ENCODE measurements around the gene FAM193A. TPM values are rescaled to one million over a fixed set of nuclear protein-coding genes. Genes with fewer than 3 reads are reported as not detected.
"Not testable (repeated sequence)": the region's sequence is repeated elsewhere in the genome, so short reads cannot be mapped to it uniquely, and the experiment has no call there.

Gene FAM193A
- total RNA-seq, 6 experiments from 2014 or later: 8.5 to 12.3 (median 9.7) TPM

DNA sequence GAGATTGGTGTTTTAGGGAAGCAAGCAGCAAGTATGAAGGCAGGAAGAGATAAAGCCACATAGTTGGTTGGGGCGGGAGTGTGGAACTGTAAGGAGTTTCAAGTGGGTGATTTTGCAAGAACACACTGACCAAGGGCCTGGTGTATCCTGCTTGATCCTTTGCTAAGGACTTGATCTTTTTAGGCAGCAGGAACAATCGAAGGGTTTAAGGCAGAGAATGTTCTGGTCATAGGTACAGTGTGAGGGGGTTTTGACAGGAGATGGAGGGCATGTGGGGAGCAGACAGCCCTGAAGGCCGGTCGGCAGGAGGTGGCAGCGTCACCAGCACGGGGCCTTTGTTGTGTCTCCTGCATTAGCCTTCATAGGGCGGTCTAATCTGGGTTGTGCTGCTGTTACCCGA lies 54.7 kb downstream of the FAM193A start:
- Histone ChIP-seq H3K27me3 (no peaks in the 10 kb centered on the region), H3K27ac (no peak overlapping the region), H3K4me1 (no peaks in the 10 kb centered on the region)

DNA sequence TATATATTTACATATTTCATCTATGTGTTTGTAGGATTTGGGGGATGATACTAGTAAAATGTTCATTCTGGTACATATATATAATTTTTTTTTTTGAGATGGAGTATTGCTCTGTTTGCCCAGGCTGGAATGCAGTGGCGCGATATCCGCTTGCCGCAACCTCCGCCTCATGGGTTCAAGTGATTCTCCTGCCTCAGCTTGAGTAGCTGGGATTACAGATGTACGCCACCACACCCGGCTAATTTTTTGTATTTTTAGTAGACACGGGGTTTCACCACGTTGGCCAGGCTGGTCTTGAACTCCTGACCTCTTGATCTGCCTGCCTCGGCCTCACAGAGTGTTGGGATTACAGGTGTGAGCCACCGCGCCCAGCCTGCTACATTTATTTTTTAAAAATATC lies 55.6 kb downstream of the FAM193A start:
- H3K27ac ChIP-seq; H3K36me3 ChIP-seq; H3K4me3 ChIP-seq; H3K9me3 ChIP-seq; H3K4me1 ChIP-seq; DNase-seq; intact Hi-C loops (cut with DNase I); H3K27me3 ChIP-seq; ATAC-seq: not testable (repeated sequence)
- WGBS (ENCODE audit: insufficient coverage, low coverage, low lambda C conversion rate, missing lambda C conversion rate): 86% methylated on average over 12 of the region's 12 CpGs

More for the DNA sequence above, 54.7 kb downstream of the FAM193A start:
- intact Hi-C loops (cut with DNase I): no loop called here
- Histone ChIP-seq H3K9me3 (no peaks in the 10 kb centered on the region), H3K4me3 (no peak overlapping the region), H3K36me3 (peaks cover 0 to 2% (median 0%) of the 10 kb centered on the region in 4 donors)
- DNase-seq: no peak
- peak; percentile 41 to 65 (median 48) for ATAC-seq
- WGBS (ENCODE audit: insufficient coverage, low coverage, low lambda C conversion rate, missing lambda C conversion rate): 57% methylated on average over 4 of the region's 8 CpGs
- TF ChIP-seq, protein P1, sequence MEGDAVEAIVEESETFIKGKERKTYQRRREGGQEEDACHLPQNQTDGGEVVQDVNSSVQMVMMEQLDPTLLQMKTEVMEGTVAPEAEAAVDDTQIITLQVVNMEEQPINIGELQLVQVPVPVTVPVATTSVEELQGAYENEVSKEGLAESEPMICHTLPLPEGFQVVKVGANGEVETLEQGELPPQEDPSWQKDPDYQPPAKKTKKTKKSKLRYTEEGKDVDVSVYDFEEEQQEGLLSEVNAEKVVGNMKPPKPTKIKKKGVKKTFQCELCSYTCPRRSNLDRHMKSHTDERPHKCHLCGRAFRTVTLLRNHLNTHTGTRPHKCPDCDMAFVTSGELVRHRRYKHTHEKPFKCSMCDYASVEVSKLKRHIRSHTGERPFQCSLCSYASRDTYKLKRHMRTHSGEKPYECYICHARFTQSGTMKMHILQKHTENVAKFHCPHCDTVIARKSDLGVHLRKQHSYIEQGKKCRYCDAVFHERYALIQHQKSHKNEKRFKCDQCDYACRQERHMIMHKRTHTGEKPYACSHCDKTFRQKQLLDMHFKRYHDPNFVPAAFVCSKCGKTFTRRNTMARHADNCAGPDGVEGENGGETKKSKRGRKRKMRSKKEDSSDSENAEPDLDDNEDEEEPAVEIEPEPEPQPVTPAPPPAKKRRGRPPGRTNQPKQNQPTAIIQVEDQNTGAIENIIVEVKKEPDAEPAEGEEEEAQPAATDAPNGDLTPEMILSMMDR (IDR thresholded peaks at IDR 0.05): no peak
- no peak for TF ChIP-seq POLR2A (IDR thresholded peaks at IDR 0.05)

DNA sequence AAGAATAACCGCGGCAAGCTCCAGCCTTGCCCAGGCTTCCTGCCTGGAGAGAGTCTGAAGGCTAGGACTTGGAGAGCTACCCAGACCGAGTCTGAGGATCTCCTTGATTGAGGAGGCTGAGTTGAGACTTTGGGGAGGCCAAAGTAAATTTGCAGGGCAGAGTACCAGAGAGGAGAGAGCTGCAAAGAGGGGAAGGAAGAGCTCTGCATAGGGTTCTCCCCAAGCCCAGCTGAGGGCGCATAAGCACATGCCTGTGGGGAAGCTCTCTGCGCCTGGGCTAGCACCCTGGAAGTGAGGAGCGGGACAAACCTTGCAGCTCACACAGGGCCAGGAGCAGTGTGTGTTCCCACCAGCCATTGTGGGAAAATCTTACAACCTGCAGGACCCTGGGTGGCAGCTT lies 56.1 kb downstream of the FAM193A start:
- H3K36me3 ChIP-seq: peaks cover 0 to 13% (median 0%) of the 10 kb centered on the region in 4 donors
- H3K27ac ChIP-seq: no peak overlapping the region
- DNase-seq (no peak), ATAC-seq (peak; percentile 30 to 44 (median 36))
- intact Hi-C loops (cut with DNase I): no loop called here
- no peaks in the 10 kb centered on the region for H3K4me1 ChIP-seq
- H3K4me3 ChIP-seq: no peak overlapping the region
- WGBS (ENCODE audit: insufficient coverage, low coverage, low lambda C conversion rate, missing lambda C conversion rate): 73% methylated on average over 4 of the region's 6 CpGs
- TF ChIP-seq, protein P1 (IDR thresholded peaks at IDR 0.05): no peak
- no peak for TF ChIP-seq POLR2A (IDR thresholded peaks at IDR 0.05)
- no peaks in the 10 kb centered on the region for H3K27me3 ChIP-seq
- H3K9me3 ChIP-seq: no peaks in the 10 kb centered on the region

DNA sequence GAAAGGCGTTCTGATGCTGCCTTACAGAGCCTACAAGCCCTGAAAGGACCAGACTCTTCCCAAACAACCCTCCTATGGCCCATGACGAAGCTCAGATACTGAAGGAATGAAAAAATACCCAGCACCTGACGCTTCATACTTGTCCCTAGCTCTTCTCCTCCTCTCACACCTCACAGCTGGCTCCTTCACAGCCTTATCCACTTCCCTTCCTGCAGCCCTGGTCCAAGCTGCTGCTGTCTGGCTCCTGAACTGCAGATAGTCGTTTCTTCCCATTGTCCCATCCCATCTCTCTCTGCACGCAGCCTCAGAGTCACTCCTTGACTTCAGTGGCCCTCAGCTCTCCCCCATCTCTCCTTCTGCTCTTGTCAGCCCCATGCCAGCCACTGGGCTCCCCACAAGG lies 56.6 kb downstream of the FAM193A start:
- Histone ChIP-seq H3K36me3 (peaks cover 0 to 13% (median 0%) of the 10 kb centered on the region in 4 donors), H3K4me1 (no peaks in the 10 kb centered on the region), H3K4me3 (no peak overlapping the region), H3K27ac (no peak overlapping the region), H3K9me3 (no peaks in the 10 kb centered on the region), H3K27me3 (no peaks in the 10 kb centered on the region)
- intact Hi-C loops (cut with DNase I): no loop called here
- no peak for TF ChIP-seq POLR2A (IDR thresholded peaks at IDR 0.05)
- TF ChIP-seq, protein P1 (IDR thresholded peaks at IDR 0.05): no peak
- DNase-seq (no peak), ATAC-seq (peak; percentile 8 to 47 (median 26))
- 69% methylated on average over 4 of the region's 5 CpGs for WGBS (ENCODE audit: insufficient coverage, low coverage, low lambda C conversion rate, missing lambda C conversion rate)

GRCh38 chr4:2595436-2595835 lies 59.0 kb downstream of the FAM193A start:
- 54% methylated on average over 3 of the region's 3 CpGs for WGBS (ENCODE audit: insufficient coverage, low coverage, low lambda C conversion rate, missing lambda C conversion rate)
- H3K4me3 ChIP-seq: no peak overlapping the region
- intact Hi-C loops (cut with DNase I): no loop called here
- ATAC-seq (no peak), DNase-seq (no peak)
- H3K27me3 ChIP-seq: no peaks in the 10 kb centered on the region
- no peak overlapping the region for H3K27ac ChIP-seq
- no peak for TF ChIP-seq POLR2A (IDR thresholded peaks at IDR 0.05)
- TF ChIP-seq, protein P1 (IDR thresholded peaks at IDR 0.05): no peak
- H3K9me3 ChIP-seq: no peaks in the 10 kb centered on the region
- peaks cover 0 to 7% (median 0%) of the 10 kb centered on the region in 4 donors for H3K4me1 ChIP-seq
- peaks cover 0 to 13% (median 0%) of the 10 kb centered on the region in 4 donors for H3K36me3 ChIP-seq

Measured in right lobe of liver (tissue), 6 donors.